D721Med (cell line): ENCODE data around the gene RNASEH2C.

Experiments used
- DNase-seq: peaks from one replicate; pipeline ENCODE4 v3.0.0; 2011; ENCODE audit warnings: low spot score; ENCODE audit not compliant: insufficient read length
- FAIRE-seq: peaks from 2 replicates; lab custom pipeline; 2011; peaks lifted over from hg19 to GRCh38; lab: Jason Lieb, UNC
- TF ChIP-seq, protein P1 (sequence below): IDR thresholded peaks from 2 replicates; pipeline ENCODE4 v1.5.1; 2012; ENCODE audit warnings: mild to moderate bottlenecking, control low read depth; ENCODE audit not compliant: insufficient read depth; ENCODE audit errors: missing control alignments

RNASEH2C gene

DNA sequence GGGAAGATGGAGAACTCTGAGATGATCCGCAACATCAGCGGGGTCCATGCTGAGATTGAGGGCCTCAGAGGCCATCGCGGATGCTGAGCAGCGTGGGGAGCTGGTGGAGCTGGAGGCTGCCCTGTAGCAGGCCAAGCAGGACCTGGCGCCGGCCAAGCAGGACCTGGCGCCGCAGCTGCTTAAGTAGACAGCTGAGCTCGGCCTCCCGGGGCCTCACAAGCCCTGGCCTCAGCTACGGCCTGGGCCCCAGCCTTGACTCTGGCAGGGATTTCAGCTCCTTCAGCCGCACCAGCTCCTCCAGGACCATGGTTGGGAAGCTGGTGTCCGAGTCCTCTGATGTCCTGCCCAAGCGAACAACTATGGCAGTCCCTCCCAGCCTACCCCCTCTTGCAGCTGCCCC, 7.3 kb upstream of the RNASEH2C start:
- TF ChIP-seq, protein P1, sequence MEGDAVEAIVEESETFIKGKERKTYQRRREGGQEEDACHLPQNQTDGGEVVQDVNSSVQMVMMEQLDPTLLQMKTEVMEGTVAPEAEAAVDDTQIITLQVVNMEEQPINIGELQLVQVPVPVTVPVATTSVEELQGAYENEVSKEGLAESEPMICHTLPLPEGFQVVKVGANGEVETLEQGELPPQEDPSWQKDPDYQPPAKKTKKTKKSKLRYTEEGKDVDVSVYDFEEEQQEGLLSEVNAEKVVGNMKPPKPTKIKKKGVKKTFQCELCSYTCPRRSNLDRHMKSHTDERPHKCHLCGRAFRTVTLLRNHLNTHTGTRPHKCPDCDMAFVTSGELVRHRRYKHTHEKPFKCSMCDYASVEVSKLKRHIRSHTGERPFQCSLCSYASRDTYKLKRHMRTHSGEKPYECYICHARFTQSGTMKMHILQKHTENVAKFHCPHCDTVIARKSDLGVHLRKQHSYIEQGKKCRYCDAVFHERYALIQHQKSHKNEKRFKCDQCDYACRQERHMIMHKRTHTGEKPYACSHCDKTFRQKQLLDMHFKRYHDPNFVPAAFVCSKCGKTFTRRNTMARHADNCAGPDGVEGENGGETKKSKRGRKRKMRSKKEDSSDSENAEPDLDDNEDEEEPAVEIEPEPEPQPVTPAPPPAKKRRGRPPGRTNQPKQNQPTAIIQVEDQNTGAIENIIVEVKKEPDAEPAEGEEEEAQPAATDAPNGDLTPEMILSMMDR, result no peak
- FAIRE-seq, result no peak
- no peak for DNase-seq

DNA sequence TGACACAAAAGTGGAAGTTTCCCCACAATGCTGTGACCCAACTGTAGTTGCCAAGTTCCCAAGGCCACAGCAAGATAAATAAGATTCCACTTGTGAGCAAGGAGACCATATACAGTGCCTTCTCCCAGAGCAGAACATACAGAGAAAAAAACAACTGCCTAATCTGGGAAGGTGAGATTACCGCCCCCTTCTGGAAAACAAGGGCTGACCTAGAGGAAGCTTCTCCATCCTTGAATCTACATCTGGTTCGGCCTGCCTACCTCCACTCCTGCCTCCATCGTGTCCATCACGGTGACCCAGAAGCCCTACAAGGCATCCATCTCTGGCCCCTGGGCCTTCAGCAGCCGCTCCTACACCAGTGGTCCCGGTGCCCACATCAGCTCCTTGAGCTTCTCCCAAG, 6.1 kb upstream of the RNASEH2C start:
- FAIRE-seq (no peak), DNase-seq (no peak)
- TF ChIP-seq, protein P1, result no peak

DNA sequence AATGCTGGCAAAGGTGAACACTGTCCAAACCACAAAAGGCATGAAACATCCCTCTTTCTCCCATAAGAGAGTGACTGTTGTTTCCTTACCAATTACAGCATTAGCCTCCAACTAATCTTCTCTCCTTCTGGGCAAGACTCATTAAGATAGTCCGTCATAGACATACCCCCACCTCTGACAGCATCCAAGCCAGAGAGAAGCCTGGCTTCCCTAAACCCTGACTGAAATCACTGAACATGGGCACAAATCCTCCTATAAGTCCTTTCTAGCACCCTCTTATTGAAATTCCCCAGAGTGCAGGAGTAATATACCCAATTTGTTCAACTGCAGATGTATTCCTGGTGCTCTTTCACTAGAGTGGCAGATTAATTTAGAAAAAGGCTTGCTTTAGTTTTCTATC, 1.7 kb upstream of the RNASEH2C start:
- TF ChIP-seq, protein P1, result no peak
- FAIRE-seq (peak; percentile 90), DNase-seq (peak; percentile 77)

DNA sequence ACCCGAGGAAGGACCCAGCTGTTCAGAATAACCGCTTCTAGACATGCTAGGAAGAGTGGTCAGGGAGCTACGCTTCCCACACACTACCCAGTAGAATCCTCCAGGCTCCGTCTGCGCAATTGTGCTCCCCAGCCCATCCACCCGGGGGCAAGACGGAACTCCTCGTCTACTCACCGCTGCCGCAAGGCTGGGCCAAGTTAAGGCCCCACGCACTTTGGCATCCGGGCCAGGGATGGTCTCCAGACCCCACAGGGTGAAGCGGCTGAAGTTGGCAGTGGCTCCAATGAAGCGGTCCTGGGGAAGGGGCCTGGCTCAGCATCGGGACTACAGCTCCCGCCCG, 757 bp downstream of the RNASEH2C start:
- DNase-seq (no peak), FAIRE-seq (no peak)
- TF ChIP-seq, protein P1, result no peak

DNA sequence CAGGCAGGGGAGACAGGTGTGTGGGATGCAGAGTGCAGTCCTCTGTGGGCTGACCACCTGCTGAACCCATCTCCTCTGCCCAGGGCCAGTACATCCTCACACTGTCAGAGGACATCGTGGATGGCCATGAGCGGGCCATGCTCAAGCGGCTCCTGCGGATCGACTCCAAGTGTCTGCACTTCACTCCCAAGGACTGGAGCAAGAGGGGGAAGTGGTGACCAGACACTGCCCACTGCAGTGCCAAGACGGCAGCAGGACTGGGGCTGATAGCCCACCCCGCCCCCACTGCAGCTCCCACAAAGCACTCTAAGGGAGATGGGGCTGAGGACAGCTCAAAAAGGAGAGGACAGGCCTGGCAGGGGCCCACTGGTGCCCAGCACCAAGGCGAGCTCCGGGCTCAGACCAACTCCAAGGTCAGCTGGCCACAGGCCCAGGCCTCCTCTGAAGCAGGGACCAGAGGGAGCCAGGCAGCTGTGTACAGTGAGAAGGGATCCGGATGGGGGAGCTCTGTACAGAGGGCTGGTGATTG, 1.6 kb downstream of the RNASEH2C start:
- TF ChIP-seq, protein P1, result no peak
- no peak for FAIRE-seq
- no peak for DNase-seq

DNA sequence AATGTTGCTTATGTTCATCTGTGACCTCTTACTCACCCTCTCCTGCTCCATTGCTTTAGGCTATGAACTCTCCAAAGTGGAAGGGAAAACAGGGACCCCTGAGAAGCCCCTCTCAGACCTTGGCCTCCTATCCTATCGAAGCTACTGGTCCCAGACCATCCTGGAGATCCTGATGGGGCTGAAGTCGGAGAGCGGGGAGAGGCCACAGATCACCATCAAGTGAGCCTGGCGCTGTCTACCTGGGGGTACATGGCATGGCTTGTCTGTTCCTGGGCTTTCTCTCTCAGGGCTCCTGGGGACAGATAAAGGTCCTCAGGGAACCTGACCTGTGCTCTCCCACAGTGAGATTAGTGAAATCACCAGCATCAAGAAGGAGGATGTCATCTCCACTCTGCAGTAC, 2.1 kb downstream of the RNASEH2C start:
- no peak for FAIRE-seq
- no peak for DNase-seq
- TF ChIP-seq, protein P1, result no peak

DNA sequence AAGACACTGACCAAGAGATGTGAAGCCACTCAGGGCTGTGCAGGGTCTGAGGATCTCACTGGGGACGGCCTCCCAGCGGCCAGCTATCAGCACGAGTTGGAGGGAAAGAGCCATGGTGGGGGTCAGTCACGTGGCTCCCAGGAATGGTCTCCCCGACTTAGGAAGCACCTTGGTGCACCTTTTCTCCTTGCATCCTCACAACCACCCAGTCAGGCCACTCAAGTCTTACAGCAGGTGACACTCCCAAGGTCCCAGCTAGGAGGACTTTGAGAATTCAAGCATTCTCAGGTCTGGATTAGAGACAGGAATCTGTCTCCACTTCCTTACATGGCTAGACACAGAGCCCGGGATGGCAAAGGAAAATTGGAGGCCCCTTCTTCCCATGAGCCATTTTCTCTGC, 2.7 kb downstream of the RNASEH2C start:
- no peak for FAIRE-seq

More for the DNA sequence above, 2.7 kb downstream of the RNASEH2C start:
- no peak for DNase-seq
- TF ChIP-seq, protein P1, result no peak
